Activated naive CD8-positive, alpha-beta T cell treated with anti-CD3 and anti-CD28 coated beads, Interleukin-2, amount 10 ng/mL, durations not matched to agents 7 days and 5 days (primary cell): ENCODE results near the gene MPIG6B. TPM values are rescaled to one million over a fixed set of nuclear protein-coding genes. Genes with fewer than 3 reads are reported as not detected.

Source experiments
- ATAC-seq: fragments of 150-1000 bp; cut with Tn5 transposase; one replicate; pipeline ENCODE4 v1.10.0; 2021; ENCODE audit warnings: low read depth, moderate library complexity
- POLR2A ChIA-PET: fragments of 350-600 bp; sonication (Branson Sonifier 250); formaldehyde crosslinking; loops from one replicate; lab custom pipeline; 2021; ENCODE audit warnings: antibody characterized with exemption; lab: Charles Lee
- DNase-seq: peaks from one replicate; pipeline ENCODE4 v3.0.0; 2021
- H3K27ac Mint-ChIP-seq: one replicate; pipeline ENCODE4 v1.8.0; 2022; ENCODE audit warnings: mild to moderate bottlenecking, mixed read lengths
- H3K27me3 Mint-ChIP-seq: one replicate; pipeline ENCODE4 v1.8.0; 2022; ENCODE audit warnings: mild to moderate bottlenecking, moderate library complexity, mixed read lengths
- H3K36me3 Mint-ChIP-seq: one replicate; pipeline ENCODE4 v1.8.0; 2021; ENCODE audit warnings: mild to moderate bottlenecking, mixed read lengths
- H3K4me1 Mint-ChIP-seq: one replicate; pipeline ENCODE4 v1.8.0; 2021; ENCODE audit warnings: mixed read lengths
- H3K4me3 Mint-ChIP-seq: one replicate; pipeline ENCODE4 v1.8.0; 2022; ENCODE audit warnings: mild to moderate bottlenecking, moderate library complexity, mixed read lengths
- H3K9me3 Mint-ChIP-seq: one replicate; pipeline ENCODE4 v1.8.0; 2021; ENCODE audit warnings: mixed read lengths
- total RNA-seq, 2 experiments: library from RNA; stranded (reverse); gene quantifications; one replicate each; pipeline ENCODE4 v1.2.3, GENCODE V29; 2021

Gene MPIG6B
- total RNA-seq, 2 experiments from 2014 or later: 1.2 to 1.5 TPM

DNA sequence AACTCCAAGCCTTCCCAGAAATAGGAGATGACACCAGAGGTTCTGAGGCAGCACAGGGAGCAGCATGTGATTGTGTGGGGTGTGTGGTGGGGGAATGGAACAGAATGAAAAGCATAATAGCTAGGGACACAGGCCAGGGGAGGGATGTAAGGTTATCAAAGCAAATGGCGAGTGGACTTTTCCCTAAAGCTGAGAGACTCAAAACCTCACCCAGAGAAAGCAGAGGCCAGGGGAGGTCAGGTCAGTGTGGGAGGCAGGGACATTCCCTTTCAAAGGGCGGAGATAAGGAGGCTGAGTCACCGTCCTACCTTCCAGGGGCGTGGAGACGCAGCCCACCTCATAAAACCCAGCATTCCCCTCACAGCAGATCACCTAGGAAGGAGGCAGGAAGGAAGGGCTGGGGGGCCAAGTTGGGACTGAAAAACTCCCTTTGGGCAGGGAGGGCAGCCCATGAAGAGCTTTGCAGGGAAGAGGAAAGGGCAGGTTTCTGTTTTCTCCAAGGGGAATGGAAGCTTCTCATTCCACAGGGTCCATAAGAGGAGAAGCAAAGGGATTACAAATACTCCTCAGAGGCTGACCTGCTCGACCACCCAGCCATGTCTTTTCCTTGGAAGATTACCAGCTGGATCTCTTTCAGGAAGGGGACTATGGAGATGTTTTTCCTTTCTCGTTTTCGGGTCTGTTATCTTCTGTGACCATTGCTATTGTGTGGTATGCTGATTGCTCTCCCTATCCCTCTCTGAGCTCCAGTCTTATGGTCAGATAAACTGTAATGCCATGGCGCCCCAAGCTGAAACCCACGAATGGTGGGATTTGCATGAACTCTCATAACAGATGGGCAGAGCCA lies 32.7 kb upstream of the MPIG6B start:
- no peak for ATAC-seq
- POLR2A ChIA-PET: interaction anchor here (1.1 kb wide), 1 partner anchor 49 kb away, joined by 3 read pairs; the partner anchor contains the start of gene MSH5
- H3K36me3 Mint-ChIP-seq: peaks cover 5% of the 10 kb centered on the region

DNA sequence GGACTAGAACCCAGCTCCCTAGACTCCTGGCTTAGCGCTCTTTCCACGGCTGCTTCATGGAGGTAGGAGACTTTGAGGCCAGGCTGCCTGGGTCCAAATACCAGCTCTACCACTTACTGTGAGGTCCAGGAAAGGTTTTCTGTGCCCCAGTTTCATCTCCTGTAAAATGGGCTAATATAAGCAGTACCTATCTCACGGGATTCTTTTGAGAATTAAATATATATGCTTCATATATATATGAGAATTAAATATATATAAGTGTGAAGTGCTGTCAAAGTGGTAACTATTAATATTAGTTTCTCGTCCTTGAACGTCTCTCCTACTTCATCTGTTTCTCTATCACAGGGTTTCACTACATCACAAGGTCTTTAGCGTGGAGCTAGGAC lies 32.1 kb upstream of the MPIG6B start:
- no peak overlapping the region for H3K27ac Mint-ChIP-seq
- H3K4me3 Mint-ChIP-seq: no peak overlapping the region
- no peak for DNase-seq
- no peaks in the 10 kb centered on the region for H3K27me3 Mint-ChIP-seq
- no peaks in the 10 kb centered on the region for H3K9me3 Mint-ChIP-seq
- H3K36me3 Mint-ChIP-seq: peaks cover 5% of the 10 kb centered on the region
- no peak for ATAC-seq
- POLR2A ChIA-PET: no interaction called here
- H3K4me1 Mint-ChIP-seq: no peaks in the 10 kb centered on the region

More for the DNA sequence above, 32.7 kb upstream of the MPIG6B start:
- H3K9me3 Mint-ChIP-seq: no peaks in the 10 kb centered on the region
- H3K4me3 Mint-ChIP-seq: no peak overlapping the region
- DNase-seq: no peak
- H3K4me1 Mint-ChIP-seq: no peaks in the 10 kb centered on the region
- no peaks in the 10 kb centered on the region for H3K27me3 Mint-ChIP-seq
- no peak overlapping the region for H3K27ac Mint-ChIP-seq

DNA sequence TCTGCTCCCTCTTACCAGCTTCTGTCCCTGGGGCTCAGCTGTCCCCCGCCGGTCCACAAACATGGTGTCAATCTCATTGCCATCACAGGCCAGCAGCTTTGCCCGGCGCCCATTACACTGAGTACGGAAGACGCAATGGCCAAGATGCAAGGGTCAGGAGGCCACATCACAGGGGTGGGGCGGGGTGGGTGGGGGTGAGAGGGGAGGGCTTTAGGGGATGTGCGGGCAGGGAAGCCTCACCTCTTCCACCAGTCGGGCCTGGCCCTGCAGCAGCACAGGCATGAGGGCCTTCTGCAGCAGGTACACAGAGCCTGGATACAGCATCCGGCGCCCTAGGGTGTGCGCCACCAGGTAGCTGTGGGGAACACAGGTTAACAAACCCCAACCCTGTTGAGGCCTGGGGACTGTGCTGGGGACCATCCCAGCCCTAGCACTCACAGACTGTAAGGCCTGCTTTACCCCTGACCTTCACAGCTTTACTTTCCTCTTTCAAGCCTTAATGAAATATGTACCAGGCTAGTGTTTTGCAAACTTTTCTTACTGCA lies 31.5 kb upstream of the MPIG6B start:
- H3K36me3 Mint-ChIP-seq: peaks cover 5% of the 10 kb centered on the region
- no peaks in the 10 kb centered on the region for H3K9me3 Mint-ChIP-seq
- no peaks in the 10 kb centered on the region for H3K4me1 Mint-ChIP-seq
- H3K27ac Mint-ChIP-seq: no peak overlapping the region
- ATAC-seq (no peak), DNase-seq (no peak)
- POLR2A ChIA-PET: interaction anchor here (1.4 kb wide), 1 partner anchor 12 kb away, joined by 4 read pairs; the partner anchor contains the start of gene ABHD16A
- H3K4me3 Mint-ChIP-seq: no peak overlapping the region
- H3K27me3 Mint-ChIP-seq: no peaks in the 10 kb centered on the region

DNA sequence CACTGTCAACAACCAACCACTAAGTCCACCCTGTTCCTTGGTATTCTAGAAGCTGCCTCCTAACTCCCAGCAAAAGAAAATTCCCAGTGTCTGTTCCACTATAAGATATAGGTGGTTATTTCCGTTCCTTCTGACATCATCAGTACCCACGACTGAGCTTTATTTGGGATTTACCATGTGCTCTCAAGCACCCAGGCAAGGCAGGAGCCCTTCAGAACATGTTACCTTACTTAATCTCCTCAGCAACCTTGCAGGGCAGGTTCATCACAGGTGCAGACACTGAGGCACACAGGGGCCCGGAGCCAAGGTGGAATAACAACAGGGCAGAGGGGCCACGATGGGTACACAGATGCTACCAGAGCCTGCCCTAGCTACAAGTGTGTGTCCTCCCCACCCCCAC lies 30.8 kb upstream of the MPIG6B start:
- Mint-ChIP-seq H3K4me3 (no peak overlapping the region), H3K27ac (no peak overlapping the region), H3K9me3 (no peaks in the 10 kb centered on the region), H3K4me1 (peaks cover 3% of the 10 kb centered on the region), H3K36me3 (peaks cover 9% of the 10 kb centered on the region), H3K27me3 (no peaks in the 10 kb centered on the region)
- POLR2A ChIA-PET: interaction anchor here (1.4 kb wide), 1 partner anchor 11 kb away, joined by 4 read pairs; the partner anchor contains the start of gene ABHD16A
- ATAC-seq: no peak
- no peak for DNase-seq

DNA sequence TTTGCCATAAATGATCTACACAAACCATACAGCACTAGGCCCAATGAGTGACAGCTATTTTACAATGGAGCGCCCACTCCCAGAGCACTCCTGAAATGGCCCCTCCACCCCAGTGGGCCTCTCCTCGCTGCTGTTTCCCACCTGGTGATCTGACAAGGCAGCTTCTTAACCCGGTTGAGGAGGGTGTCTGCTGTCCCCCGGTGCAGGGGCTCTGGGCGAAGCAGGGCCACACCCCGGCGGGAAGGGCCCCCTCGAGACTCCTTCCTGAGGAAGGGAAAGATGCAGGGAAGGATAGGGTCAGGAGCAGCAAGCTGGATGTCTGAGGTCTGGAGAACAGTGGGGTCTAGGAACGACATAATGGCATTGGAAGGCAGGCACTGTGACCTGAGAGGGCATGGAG lies 30.3 kb upstream of the MPIG6B start:
- no peak for DNase-seq
- H3K27ac Mint-ChIP-seq: peak overlapping the region; percentile 34
- H3K27me3 Mint-ChIP-seq: no peaks in the 10 kb centered on the region
- H3K36me3 Mint-ChIP-seq: peaks cover 10% of the 10 kb centered on the region
- ATAC-seq: no peak
- H3K9me3 Mint-ChIP-seq: no peaks in the 10 kb centered on the region
- H3K4me3 Mint-ChIP-seq: no peak overlapping the region
- POLR2A ChIA-PET: interaction anchor here (1.4 kb wide), 1 partner anchor 10 kb away, joined by 4 read pairs; the partner anchor contains the start of gene ABHD16A
- peaks cover 8% of the 10 kb centered on the region for H3K4me1 Mint-ChIP-seq

DNA sequence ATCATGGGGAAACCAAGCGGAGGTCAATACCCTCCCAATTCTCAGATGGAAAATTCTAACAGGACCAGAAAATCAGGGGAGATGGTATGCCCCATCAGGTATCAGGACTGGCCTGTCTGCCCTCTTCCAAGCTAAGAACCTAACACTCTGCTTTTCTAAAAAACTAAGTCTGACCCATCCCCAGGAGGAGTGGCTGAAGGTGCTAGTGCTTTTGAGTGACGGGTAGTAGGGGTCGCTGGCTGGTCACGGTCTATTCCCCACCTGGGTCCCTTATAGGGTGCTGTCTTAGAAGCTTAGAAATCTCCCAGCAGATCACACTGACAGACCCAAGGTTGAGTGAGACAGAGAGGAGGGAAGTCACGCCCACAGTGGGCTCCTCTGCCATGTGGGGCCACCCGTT lies 29.6 kb upstream of the MPIG6B start:
- ATAC-seq (no peak), DNase-seq (no peak)
- POLR2A ChIA-PET: interaction anchor here (0.8 to 1.7 kb wide), 4 partner anchors 9 to 29 kb away, joined by 3 to 7 read pairs (median 6); partner anchors contain the start of genes GPANK1 and LY6G5C
- no peaks in the 10 kb centered on the region for H3K27me3 Mint-ChIP-seq
- no peaks in the 10 kb centered on the region for H3K9me3 Mint-ChIP-seq
- peaks cover 9% of the 10 kb centered on the region for H3K36me3 Mint-ChIP-seq
- no peak overlapping the region for H3K4me3 Mint-ChIP-seq
- no peak overlapping the region for H3K27ac Mint-ChIP-seq
- H3K4me1 Mint-ChIP-seq: peaks cover 8% of the 10 kb centered on the region

DNA sequence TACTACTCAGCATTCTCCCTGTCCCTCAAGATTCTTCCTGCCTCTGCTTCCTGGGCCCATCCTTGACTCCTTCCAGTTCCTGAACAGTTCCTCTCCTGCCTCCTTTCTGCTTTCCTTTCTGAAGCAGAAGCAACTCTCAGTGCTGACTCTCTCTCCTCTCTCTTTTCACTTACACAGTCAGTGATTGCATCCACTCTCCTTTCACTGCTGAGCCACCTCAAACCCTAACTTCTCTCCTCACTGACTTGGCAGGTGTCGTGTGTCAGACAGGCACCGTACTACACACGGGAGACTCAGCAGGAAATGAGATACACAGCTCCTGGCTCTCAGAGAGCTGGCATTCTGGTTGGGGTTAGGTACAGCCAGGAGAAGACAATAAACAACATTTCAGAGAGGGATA lies 25.6 kb upstream of the MPIG6B start:
- peaks cover 23% of the 10 kb centered on the region for H3K4me1 Mint-ChIP-seq
- peaks cover 9% of the 10 kb centered on the region for H3K36me3 Mint-ChIP-seq
- DNase-seq (no peak), ATAC-seq (no peak)
- H3K27ac Mint-ChIP-seq: peak overlapping the region; percentile 65
- POLR2A ChIA-PET: no interaction called here
- no peak overlapping the region for H3K4me3 Mint-ChIP-seq
- no peaks in the 10 kb centered on the region for H3K27me3 Mint-ChIP-seq
- no peaks in the 10 kb centered on the region for H3K9me3 Mint-ChIP-seq

DNA sequence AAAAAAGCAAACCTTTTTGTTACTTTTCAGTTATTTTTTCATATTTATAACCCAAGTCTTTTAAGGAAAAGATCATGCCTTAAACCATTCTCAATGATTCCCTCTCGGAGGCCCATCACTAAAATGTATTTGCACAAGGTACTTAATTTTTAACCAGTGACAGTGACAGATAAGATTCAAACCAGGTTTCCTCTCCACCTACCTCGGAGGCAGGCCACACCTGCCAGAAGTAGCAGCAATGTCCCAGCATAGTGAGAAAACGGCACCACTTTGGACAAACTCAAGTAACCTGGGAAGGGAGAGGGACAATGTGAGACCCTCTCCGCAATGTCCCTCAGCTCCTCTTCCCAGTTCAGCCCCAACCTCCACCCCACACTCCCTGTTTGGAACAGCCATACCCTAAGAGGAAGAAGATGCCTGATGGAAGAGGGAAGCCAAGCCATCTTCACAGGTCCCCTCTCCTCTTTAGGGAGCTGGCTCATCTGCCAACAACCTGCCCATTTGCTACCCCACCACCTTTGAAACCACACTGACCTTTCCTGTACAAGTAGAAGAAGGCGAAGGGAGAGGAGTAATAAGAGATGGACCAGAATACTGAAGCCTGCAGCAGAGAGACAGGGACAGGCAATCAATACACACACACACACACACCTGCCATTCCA lies 22.3 kb upstream of the MPIG6B start:
- Mint-ChIP-seq H3K36me3 (peaks cover 8% of the 10 kb centered on the region), H3K27me3 (no peaks in the 10 kb centered on the region), H3K27ac (no peak overlapping the region), H3K9me3 (no peaks in the 10 kb centered on the region), H3K4me3 (peak overlapping the region; percentile 97), H3K4me1 (peaks cover 29% of the 10 kb centered on the region)
- no peak for DNase-seq
- POLR2A ChIA-PET: no interaction called here
- no peak for ATAC-seq

DNA sequence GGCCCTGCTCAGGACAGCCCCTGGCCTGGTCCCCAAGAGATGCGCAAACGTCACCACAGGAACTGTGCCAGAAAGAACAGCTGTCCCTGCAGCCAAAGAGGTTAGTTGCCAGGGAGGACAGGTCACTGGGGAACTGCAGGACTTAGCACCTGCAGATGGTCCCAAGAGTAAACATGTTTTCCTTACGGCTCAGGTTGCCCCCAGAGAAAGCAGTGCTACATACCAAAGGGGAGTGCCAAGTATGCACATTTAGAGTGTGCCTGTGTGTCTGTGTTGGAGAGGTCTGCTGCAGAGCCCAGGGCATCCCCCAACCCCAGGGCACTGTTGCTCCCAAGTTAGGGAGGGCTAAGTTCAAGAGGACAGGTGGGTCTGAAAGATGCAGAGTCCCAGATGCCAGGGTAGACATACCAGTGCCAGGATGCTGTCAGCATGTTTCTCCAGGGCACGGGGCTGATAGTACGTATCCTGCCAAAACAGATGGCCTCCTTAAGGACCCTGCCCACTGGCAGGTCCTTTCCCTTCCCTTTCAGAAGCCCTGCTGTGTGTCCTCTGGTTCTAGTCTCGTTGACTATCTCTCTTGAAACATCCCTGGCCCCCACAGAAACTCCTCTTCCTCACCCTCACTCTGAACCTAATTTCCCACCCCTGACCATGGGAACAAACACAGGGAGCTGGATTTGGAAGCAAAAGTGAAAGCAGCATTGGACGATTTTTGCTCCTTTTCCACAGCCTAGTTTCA lies 21.3 kb upstream of the MPIG6B start:
- peak overlapping the region; percentile 94 for H3K27ac Mint-ChIP-seq
- no peaks in the 10 kb centered on the region for H3K9me3 Mint-ChIP-seq
- POLR2A ChIA-PET: interaction anchor here (0.8 to 5.4 kb wide), 5 partner anchors 16 to 37 kb away, joined by 3 to 34 read pairs (median 10); partner anchors contain the start of genes CLIC1, LY6G5C and MSH5
- ATAC-seq (no peak), DNase-seq (no peak)
- H3K4me3 Mint-ChIP-seq: peak overlapping the region; percentile 97
- H3K36me3 Mint-ChIP-seq: peaks cover 8% of the 10 kb centered on the region
- no peaks in the 10 kb centered on the region for H3K27me3 Mint-ChIP-seq
- H3K4me1 Mint-ChIP-seq: peaks cover 29% of the 10 kb centered on the region

DNA sequence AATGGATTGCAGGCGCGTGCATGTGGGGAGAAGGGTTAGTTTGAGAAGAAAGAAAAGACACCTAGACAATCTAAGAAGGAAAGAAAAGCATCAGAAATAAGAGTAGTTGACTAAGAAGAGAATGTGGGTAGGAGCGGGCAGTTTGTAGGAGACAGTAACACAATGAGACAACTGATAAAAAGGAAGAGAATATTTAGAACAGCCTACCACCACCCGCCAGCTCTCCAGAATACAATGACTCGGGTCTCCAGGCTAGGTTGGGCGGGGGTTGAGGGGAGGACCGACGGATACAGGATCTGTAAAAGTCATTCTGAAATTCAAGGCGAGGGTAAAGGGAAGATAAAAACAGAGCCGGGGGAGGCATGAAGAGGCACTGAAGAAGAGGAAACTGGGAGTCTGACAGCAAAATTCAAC lies 20.8 kb upstream of the MPIG6B start:
- DNase-seq: no peak
- Mint-ChIP-seq H3K27ac (peak overlapping the region; percentile 94), H3K4me1 (peaks cover 24% of the 10 kb centered on the region), H3K36me3 (peaks cover 4% of the 10 kb centered on the region), H3K27me3 (no peaks in the 10 kb centered on the region), H3K9me3 (no peaks in the 10 kb centered on the region), H3K4me3 (peak overlapping the region; percentile 97)
- POLR2A ChIA-PET: interaction anchor here (0.6 to 5.4 kb wide), 11 partner anchors 10 to 1624 kb away, joined by 3 to 34 read pairs (median 3); partner anchors contain the start of genes CLIC1, LSM2, LY6G5C and MSH5
- no peak for ATAC-seq

DNA sequence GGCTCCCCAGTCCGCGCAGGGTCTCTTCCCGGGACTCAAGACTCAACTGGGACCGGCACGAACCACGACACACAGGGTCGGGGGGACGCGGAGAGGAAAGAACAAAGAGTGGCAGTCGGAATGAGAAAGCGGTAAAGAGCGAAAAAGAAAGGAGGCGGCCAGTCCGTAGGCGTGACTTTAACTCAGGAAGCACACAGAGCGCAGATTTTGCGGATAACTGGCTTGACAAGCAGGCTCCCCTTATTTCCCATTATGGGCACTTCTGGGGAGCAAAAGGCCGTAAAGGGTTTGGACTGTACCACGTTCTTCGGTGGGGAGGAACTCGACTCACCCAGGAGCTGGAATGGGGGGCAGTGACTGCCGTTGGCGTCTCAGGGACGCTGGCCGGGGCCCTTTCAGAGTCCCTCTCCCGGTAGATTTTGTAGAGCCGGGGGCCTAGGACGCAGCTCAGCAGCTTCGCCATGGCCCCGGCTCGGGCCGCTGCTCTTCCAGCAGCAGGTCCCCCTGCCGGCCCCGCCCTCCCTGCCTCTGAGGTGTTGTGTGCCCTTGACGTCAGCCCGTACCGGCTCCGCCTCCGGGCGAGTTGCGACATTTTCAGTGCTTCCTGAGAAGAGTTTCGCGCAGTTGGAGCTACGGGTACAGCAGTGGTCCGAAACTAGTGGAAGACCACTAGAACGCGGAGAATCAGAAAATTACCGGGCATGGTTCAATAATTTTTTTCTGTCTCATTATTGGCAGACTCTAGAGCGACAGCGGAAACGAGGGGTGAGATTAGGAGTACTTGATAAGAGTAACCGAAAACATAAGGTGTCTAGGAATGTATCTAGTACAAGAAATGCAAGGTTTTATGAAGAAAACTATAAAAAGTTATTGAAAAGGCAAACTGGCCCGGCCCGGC lies 20.1 kb upstream of the MPIG6B start, which contains the start of gene ABHD16A:
Gene ABHD16A (minus strand): TSS at position 506 of the 898 bp plus-strand sequence. CDS start 43 bp downstream, at position 463.
- ATAC-seq (peak; percentile 94), DNase-seq (peak; percentile 97)
- H3K4me1 Mint-ChIP-seq: peaks cover 20% of the 10 kb centered on the region
- POLR2A ChIA-PET: interaction anchor here (0.6 to 5.4 kb wide), 29 partner anchors 8 to 1623 kb away, joined by 3 to 34 read pairs (median 3); partner anchors contain the start of genes C6orf47, CLIC1, DDAH2 and EHMT2
- peak within 1 kb of the TSS; percentile 94 for H3K27ac Mint-ChIP-seq
- no peaks in the 10 kb centered on the region for H3K27me3 Mint-ChIP-seq
- peak within 1 kb of the TSS; percentile 97 for H3K4me3 Mint-ChIP-seq
- no peaks in the 10 kb centered on the region for H3K9me3 Mint-ChIP-seq
- no peaks in the 10 kb centered on the region for H3K36me3 Mint-ChIP-seq
